SK-N-MC (cell line): ENCODE results near the gene TRIM45.

Experiments used
- DNase-seq: peaks from one replicate; pipeline ENCODE4 v3.0.0-alpha.2; 2011; ENCODE audit warnings: low read depth, low spot score
- H3K27ac ChIP-seq: fragments of 200-600 bp; sonication (generic); 2 replicates; pipeline ENCODE4 v1.5.1; 2016; ENCODE audit warnings: mixed run types
- H3K36me3 ChIP-seq: fragments of 200-600 bp; sonication (generic); 2 replicates; pipeline ENCODE4 v1.6.1; 2017; ENCODE audit warnings: antibody characterized with exemption, low read length, mixed read lengths; ENCODE audit not compliant: insufficient read depth
- H3K4me3 ChIP-seq: fragments of 200-600 bp; sonication (generic); 2 replicates; pipeline ENCODE4 v1.5.1; 2016
- H3K9ac ChIP-seq: fragments of 200-600 bp; sonication (generic); 2 replicates; pipeline ENCODE4 v1.8.0; 2017; ENCODE audit warnings: mixed run types, mixed read lengths; ENCODE audit not compliant: insufficient read length
- H3K9me3 ChIP-seq: fragments of 200-600 bp; sonication (generic); 2 replicates; pipeline ENCODE4 v1.6.1; 2017; ENCODE audit warnings: low read depth, mild to moderate bottlenecking, antibody characterized with exemption, low read length, moderate library complexity, mixed read lengths
- EZH2 ChIP-seq: fragments of 200-600 bp; sonication (generic); IDR thresholded peaks from one replicate; pipeline ENCODE4 v1.6.1; 2017; ENCODE audit warnings: antibody characterized with exemption
- FOXP2 ChIP-seq: optimal IDR thresholded peaks from 2 replicates; pipeline ENCODE3; 2011; ENCODE audit warnings: mild to moderate bottlenecking, moderate library complexity; ENCODE audit not compliant: insufficient read depth; ENCODE audit errors: extremely low read length, control extremely low read depth
- POLR2AphosphoS5 ChIP-seq: IDR thresholded peaks from 2 replicates; pipeline ENCODE4 v1.6.1; 2012; ENCODE audit warnings: mild to moderate bottlenecking, low read depth, low read length, borderline replicate concordance

The TRIM45 gene

DNA sequence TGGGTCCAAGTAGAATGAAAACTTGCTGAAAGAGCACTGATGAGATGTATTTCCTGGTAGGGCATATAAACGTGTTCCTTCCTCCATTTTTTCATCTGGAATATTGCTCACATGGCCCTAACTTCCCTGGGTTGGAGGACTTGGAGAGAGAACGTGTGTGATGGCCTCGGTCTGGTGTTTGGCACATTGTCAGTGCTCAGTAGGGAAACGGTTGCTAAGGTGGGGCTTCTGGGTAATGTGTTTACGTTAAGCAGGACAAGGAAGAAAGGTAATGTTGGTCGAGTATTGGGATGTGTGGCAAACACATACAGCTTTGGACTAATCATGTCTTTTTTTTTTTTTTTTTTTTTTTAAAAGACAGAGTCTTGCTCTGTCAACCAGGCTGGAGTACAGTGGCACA is 55.2 kb downstream of the TRIM45 start:
- H3K9me3 ChIP-seq = no peaks in the 10 kb centered on the region
- no peak overlapping the region for H3K27ac ChIP-seq
- H3K9ac ChIP-seq = no peak overlapping the region
- no peak overlapping the region for H3K4me3 ChIP-seq
- TF ChIP-seq FOXP2 (no peak), EZH2 (no peak), POLR2AphosphoS5 (no peak)
- no peak for DNase-seq
- H3K36me3 ChIP-seq = peaks cover 3% of the 10 kb centered on the region

GRCh38 chr1:117061986-117062415 is 59.5 kb downstream of the TRIM45 start:
- Histone ChIP-seq H3K9me3 (no peaks in the 10 kb centered on the region), H3K27ac (no peak overlapping the region), H3K4me3 (no peak overlapping the region), H3K36me3 (peaks cover 3% of the 10 kb centered on the region), H3K9ac (no peak overlapping the region)
- TF ChIP-seq EZH2 = no peak
- no peak for DNase-seq
